HepG2 (cell line): Measurements from ENCODE around the gene HADH. TPM values are rescaled to one million over a fixed set of nuclear protein-coding genes. Genes with fewer than 3 reads are reported as not detected.
A peak's percentile ranks its signal among the peaks of the same experiment; 100 is the strongest.

Source experiments
- CREB1 ChIP-seq, 2 experiments: fragments of 450-650 bp in 1 of 2; IDR thresholded peaks; 2 replicates each; pipeline ENCODE4 v1.6.1; 2016 to 2017; ENCODE audit warnings: control low read depth in 1 of 2, mild to moderate bottlenecking in 1 of 2, missing compliant biosample characterization in 1 of 2, missing genetic modification characterization in 1 of 2
- EEA1 ChIP-seq: sonication (generic); formaldehyde crosslinking; IDR thresholded peaks from 2 replicates; pipeline ENCODE4 v1.5.1; 2020; ENCODE audit warnings: mild to moderate bottlenecking, missing genetic modification reagents, borderline replicate concordance
- FOXK2 ChIP-seq: fragments of 450-650 bp; IDR thresholded peaks from 2 replicates; pipeline ENCODE4 v1.6.1; 2016
- FOXO1 ChIP-seq: sonication (generic); formaldehyde crosslinking; IDR thresholded peaks from 2 replicates; pipeline ENCODE4 v1.4.0; 2020; ENCODE audit warnings: missing genetic modification reagents
- HNF1A ChIP-seq, 2 experiments: sonication (generic) in 1 of 2; formaldehyde crosslinking in 1 of 2; IDR thresholded peaks; 2 replicates each; pipeline versions ENCODE4 v1.4.0 to v1.6.1; 2016 to 2020; ENCODE audit warnings: borderline replicate concordance in 1 of 2, low read depth in 1 of 2, mild to moderate bottlenecking in 1 of 2, missing genetic modification reagents in 1 of 2
- MAFF ChIP-seq: IDR thresholded peaks from 2 replicates; pipeline ENCODE4 v1.6.1; 2011; ENCODE audit warnings: low read depth, low read length, improper control_type of control experiment
- PHF8 ChIP-seq: sonication (generic); formaldehyde crosslinking; IDR thresholded peaks from 2 replicates; pipeline ENCODE4 v1.5.0; 2020; ENCODE audit warnings: missing genetic modification reagents
- PRMT3 ChIP-seq: sonication (generic); formaldehyde crosslinking; IDR thresholded peaks from 2 replicates; pipeline ENCODE4 v1.8.1; 2022; ENCODE audit warnings: low read depth, mild to moderate bottlenecking, moderate library complexity, missing genetic modification reagents, borderline replicate concordance
- RBM39 ChIP-seq: fragments of 200-400 bp; formaldehyde crosslinking; IDR thresholded peaks from one replicate; pipeline ENCODE4 v1.6.1; 2018; ENCODE audit warnings: antibody characterized with exemption, mild to moderate bottlenecking, low read depth, low read length; ENCODE audit not compliant: poor library complexity, severe bottlenecking
- ZBTB33 ChIP-seq: sonication (generic); formaldehyde crosslinking; IDR thresholded peaks from 2 replicates; pipeline ENCODE4 v1.4.0; 2020; ENCODE audit warnings: missing genetic modification reagents
- ZFX ChIP-seq: sonication (generic); formaldehyde crosslinking; IDR thresholded peaks from 2 replicates; pipeline ENCODE4 v1.4.0; 2020; ENCODE audit warnings: mild to moderate bottlenecking, low read depth, missing genetic modification reagents, moderate library complexity
- ZNF556 ChIP-seq: sonication (generic); formaldehyde crosslinking; IDR thresholded peaks from 2 replicates; pipeline ENCODE4 v1.4.0; 2020; ENCODE audit warnings: mild to moderate bottlenecking, missing genetic modification reagents, borderline replicate concordance
- ZNF687 ChIP-seq: sonication (generic); formaldehyde crosslinking; IDR thresholded peaks from 2 replicates; pipeline ENCODE4 v1.5.1; 2020; ENCODE audit warnings: mild to moderate bottlenecking, missing genetic modification reagents, moderate library complexity
- ZNF83 ChIP-seq: sonication (generic); formaldehyde crosslinking; IDR thresholded peaks from 2 replicates; pipeline ENCODE4 v1.4.0; 2020; ENCODE audit warnings: missing genetic modification reagents, mild to moderate bottlenecking, borderline replicate concordance
- polyA plus RNA-seq, 8 experiments: library from polyadenylated mRNA; depleted of rRNA in 3 of 8; stranded (reverse) in 7 of 8; unstranded in 1 of 8; fragments of >200 nt; fragmentation: Illumina TruSeq in 4 of 8; extraction: Trizol in 4 of 8; gene quantifications; 2 replicates each; pipeline versions ENCODE4 v1.2.1 to v1.2.3, GENCODE V29; 2011 to 2016; ENCODE audit warnings: low read depth in 4 of 8, missing spikeins in 1 of 8, mixed read lengths in 1 of 8; ENCODE audit not compliant: insufficient read depth in 1 of 8
- total RNA-seq, 5 experiments: library from RNA; depleted of rRNA; stranded (reverse); fragments of >200 nt; fragmentation: Illumina TruSeq; extraction: Trizol; gene quantifications; 2 replicates each; pipeline ENCODE4 v1.2.3, GENCODE V29; 2016; ENCODE audit warnings: low read depth in 1 of 5
- TF ChIP-seq, protein P1 (sequence below): IDR thresholded peaks from 2 replicates; pipeline ENCODE4 v1.6.1; 2016; ENCODE audit warnings: mild to moderate bottlenecking

HADH gene
- total and polyA plus RNA-seq, 2 of the 13 experiments (the other 11 are each of a cell fraction or from before 2014, with no cell fraction given): 29.6 to 33.9 TPM

DNA sequence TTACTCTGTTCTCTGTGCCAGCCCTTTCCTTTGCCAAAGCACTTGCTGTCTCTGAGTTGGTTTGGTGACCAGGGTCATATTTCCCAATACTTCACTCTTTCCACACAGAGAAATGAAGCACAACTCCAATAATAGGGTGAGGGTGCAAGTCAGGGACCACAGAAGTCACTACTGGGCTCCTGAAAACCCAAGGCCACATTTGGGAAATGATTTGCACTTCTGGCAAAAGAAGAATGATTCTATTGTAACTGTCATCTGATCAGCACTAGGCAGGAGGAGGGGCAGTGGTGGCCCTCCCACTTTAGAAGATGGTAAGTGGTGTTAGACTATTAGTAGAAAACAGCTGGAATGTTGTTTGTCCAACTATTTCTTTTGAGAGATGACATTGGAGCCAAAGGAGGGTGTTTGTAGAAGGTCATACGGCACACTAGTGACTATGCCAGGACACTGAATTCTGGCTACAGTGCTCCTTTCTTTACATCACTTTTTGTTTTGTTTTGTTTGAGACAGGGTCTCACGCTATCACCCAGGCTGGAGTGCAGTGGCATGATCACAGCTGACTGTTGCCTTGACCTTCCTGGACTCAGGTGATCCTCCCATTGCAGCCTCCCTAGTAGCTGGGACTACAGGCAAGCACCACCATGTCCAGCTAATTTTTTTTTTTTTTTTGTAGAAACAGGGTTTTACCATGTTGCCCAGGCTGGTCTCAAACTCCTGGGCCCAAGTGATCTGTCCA lies 10.8 kb upstream of the HADH start (continued):
- TF ChIP-seq EEA1 (CRISPR knock-in tag) (no peak), ZNF556 (CRISPR knock-in tag) (no peak), ZBTB33 (no peak), ZNF687 (no peak), CREB1 (IDR thresholded peaks at IDR 0.05) (no peak), CREB1 (CRISPR knock-in tag; IDR thresholded peaks at IDR 0.05) (no peak), MAFF (no peak), FOXO1 (CRISPR knock-in tag) (no peak), HNF1A (IDR thresholded peaks at IDR 0.05; ENCODE audit: low read depth) (no peak), HNF1A (CRISPR knock-in tag; IDR thresholded peaks at IDR 0.05; ENCODE audit: borderline replicate concordance) (no peak; the same call in 1 of the 2 replicates), RBM39 (no peak), PHF8 (no peak), FOXK2 (no peak), PRMT3 (CRISPR knock-in tag) (no peak), ZNF83 (no peak), ZFX (no peak)
- TF ChIP-seq, protein P1, sequence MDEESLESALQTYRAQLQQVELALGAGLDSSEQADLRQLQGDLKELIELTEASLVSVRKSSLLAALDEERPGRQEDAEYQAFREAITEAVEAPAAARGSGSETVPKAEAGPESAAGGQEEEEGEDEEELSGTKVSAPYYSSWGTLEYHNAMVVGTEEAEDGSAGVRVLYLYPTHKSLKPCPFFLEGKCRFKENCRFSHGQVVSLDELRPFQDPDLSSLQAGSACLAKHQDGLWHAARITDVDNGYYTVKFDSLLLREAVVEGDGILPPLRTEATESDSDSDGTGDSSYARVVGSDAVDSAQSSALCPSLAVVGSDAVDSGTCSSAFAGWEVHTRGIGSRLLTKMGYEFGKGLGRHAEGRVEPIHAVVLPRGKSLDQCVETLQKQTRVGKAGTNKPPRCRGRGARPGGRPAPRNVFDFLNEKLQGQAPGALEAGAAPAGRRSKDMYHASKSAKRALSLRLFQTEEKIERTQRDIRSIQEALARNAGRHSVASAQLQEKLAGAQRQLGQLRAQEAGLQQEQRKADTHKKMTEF: 0 out of 2 replicates have a peak, but pooled peaks have one; percentile 30
